BLaER1 treated with 17β-estradiol and CSF1 and Interleukin-3, amounts not matched to agents 10 nM and 100 nM (cell line): ENCODE results near the gene KIAA0232.

Source experiments
- H3K27ac ChIP-seq, 11 experiments: shearing (Covaris generic); formaldehyde crosslinking; 2 replicates each; pipeline ENCODE4 v1.8.1; 2022
- H3K27me3 ChIP-seq, 11 experiments: shearing (Covaris generic); formaldehyde crosslinking; 2 replicates each; pipeline ENCODE4 v1.8.1; 2022
- H3K36me3 ChIP-seq, 11 experiments: shearing (Covaris generic); formaldehyde crosslinking; 2 replicates each; pipeline ENCODE4 v1.8.1; 2022
- H3K4me1 ChIP-seq, 10 experiments: shearing (Covaris generic); formaldehyde crosslinking; 2 replicates each; pipeline ENCODE4 v1.8.1; 2022
- H3K4me2 ChIP-seq, 11 experiments: shearing (Covaris generic); formaldehyde crosslinking; 2 replicates each; pipeline ENCODE4 v1.8.1; 2022
- H3K4me3 ChIP-seq, 10 experiments: shearing (Covaris generic); formaldehyde crosslinking; 2 replicates each; pipeline ENCODE4 v1.8.1; 2022
- H3K9ac ChIP-seq, 11 experiments: shearing (Covaris generic); formaldehyde crosslinking; 2 replicates each; pipeline ENCODE4 v1.8.1; 2022
- H3K9me3 ChIP-seq, 11 experiments: shearing (Covaris generic); formaldehyde crosslinking; replicated peaks in 1 of 11; 2 replicates each; pipeline ENCODE4 v1.8.1; 2022
- H4K20me1 ChIP-seq, 11 experiments: shearing (Covaris generic); formaldehyde crosslinking; 2 replicates each; pipeline ENCODE4 v1.8.1; 2022
- Cebpa-rat ChIP-seq, 11 experiments: shearing (Covaris generic); IDR thresholded peaks; 2 replicates each; pipeline ENCODE4 v1.8.1; 2022

KIAA0232 gene, protein sequence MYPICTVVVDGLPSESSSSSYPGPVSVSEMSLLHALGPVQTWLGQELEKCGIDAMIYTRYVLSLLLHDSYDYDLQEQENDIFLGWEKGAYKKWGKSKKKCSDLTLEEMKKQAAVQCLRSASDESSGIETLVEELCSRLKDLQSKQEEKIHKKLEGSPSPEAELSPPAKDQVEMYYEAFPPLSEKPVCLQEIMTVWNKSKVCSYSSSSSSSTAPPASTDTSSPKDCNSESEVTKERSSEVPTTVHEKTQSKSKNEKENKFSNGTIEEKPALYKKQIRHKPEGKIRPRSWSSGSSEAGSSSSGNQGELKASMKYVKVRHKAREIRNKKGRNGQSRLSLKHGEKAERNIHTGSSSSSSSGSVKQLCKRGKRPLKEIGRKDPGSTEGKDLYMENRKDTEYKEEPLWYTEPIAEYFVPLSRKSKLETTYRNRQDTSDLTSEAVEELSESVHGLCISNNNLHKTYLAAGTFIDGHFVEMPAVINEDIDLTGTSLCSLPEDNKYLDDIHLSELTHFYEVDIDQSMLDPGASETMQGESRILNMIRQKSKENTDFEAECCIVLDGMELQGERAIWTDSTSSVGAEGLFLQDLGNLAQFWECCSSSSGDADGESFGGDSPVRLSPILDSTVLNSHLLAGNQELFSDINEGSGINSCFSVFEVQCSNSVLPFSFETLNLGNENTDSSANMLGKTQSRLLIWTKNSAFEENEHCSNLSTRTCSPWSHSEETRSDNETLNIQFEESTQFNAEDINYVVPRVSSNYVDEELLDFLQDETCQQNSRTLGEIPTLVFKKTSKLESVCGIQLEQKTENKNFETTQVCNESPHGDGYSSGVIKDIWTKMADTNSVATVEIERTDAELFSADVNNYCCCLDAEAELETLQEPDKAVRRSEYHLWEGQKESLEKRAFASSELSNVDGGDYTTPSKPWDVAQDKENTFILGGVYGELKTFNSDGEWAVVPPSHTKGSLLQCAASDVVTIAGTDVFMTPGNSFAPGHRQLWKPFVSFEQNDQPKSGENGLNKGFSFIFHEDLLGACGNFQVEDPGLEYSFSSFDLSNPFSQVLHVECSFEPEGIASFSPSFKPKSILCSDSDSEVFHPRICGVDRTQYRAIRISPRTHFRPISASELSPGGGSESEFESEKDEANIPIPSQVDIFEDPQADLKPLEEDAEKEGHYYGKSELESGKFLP (N-terminal part only)

GRCh38 chr4:6782147-6782845 lies at the start of gene KIAA0232:
KIAA0232 (plus strand) TSS chr4:6782727; CDS start chr4:6824454, 41,727 bp downstream.
- peaks cover 69 to 84% (median 74%) of the 10 kb centered on the region in 10 experiments for H3K4me1 ChIP-seq
- peak within 1 kb of the TSS; percentile 89 to 99 (median 97) for H3K4me2 ChIP-seq
- peaks cover 11 to 25% (median 22%) of the 10 kb centered on the region in 11 experiments for H3K36me3 ChIP-seq
- H3K4me3 ChIP-seq, result peak within 1 kb of the TSS; percentile 89 to 100 (median 98)
- H3K27ac ChIP-seq, result peak within 1 kb of the TSS; percentile 96 to 100 (median 99)
- H4K20me1 ChIP-seq, result peaks cover 36 to 42% (median 38%) of the 10 kb centered on the region in 11 experiments
- peak in 2 of 11 experiments; percentile 13 to 53; a peak in 3 of 22 replicates for TF ChIP-seq Cebpa-rat (IDR thresholded peaks at IDR 0.05)
- H3K9ac ChIP-seq, result peak within 1 kb of the TSS; percentile 97 to 100 (median 100)
- H3K27me3 ChIP-seq, result no peaks in the 10 kb centered on the region
- no peaks in the 10 kb centered on the region for H3K9me3 ChIP-seq

DNA sequence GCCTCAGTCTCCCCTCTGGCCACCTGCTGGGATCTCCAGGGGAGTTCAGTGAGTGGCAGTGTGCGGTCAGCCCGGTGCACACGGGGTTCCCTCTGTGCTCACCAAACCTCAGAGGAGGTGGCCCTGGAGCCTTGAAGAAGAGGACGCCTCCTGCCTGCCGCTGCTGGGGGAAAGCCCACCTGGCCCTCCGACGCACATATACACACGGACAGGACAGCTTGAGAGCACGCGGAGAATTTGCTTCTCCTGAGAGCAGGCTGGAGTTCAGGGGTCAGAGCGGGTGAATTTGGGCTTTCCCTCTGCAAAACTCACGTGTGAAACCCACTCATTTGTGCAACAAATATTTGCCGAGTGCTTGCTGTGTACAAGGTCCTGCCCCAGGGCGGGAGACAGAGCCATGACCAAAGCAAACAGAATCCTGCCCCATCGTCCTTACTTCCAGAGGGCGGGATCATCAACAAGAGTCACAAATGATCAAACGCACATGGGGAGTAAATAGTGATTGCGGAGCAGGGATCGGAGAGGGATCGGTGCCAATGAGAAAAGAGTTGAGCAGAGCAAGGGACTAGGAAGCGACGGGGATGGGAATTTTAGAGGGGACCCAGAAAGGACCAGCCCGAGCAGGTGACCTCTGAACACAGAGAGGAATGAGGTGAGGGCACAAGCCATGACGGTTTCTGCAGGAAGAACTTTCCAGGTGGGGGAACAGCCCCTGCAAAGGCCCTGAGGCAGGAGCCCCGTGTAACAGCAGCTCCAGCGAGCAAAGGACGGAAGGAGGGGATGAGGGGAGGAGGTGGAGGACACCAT lies 49.0 kb upstream of the KIAA0232 start:
- no peak overlapping the region for H3K9ac ChIP-seq

DNA sequence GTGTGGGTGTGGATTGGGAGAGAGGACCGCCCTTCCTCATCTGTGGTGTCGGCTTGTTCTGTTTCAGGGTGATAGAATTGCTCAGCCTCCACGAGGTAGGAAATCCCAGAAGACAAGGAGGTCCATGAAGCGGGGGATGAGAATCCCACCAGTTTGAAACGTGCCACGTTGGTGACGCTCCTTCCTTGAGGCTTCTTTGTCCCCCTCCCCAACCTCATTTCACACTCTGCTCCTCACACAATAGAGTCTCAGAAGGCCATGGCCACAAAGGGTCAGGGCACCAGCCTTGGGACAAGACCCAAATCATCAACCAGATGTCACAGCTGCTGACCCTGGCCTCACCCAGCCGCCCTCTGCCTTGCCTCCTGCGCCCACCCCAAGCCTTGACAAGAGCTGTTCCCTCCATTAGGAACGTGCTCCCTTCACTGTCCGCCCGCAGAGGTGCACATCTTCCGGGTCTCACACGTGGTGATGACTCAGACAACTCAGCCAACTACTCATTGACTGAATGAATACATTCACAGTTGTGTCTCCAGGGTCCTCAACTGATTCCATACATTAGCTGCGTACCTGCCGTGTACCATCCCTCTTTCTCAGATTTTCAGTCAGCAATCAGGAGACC lies 48.3 kb upstream of the KIAA0232 start:
- Histone ChIP-seq H3K27ac (peak overlapping the region in 1 of 11 experiments; percentile 12; a peak in 1 of 22 replicates), H3K9ac (no peak overlapping the region), H3K4me1 (peaks cover 12 to 36% (median 16%) of the 10 kb centered on the region in 10 experiments), H3K36me3 (no peaks in the 10 kb centered on the region), H4K20me1 (no peaks in the 10 kb centered on the region), H3K9me3 (peaks cover 0 to 6% (median 3%) of the 10 kb centered on the region in 11 experiments; a peak in 3 of 22 replicates), H3K27me3 (no peaks in the 10 kb centered on the region), H3K4me2 (peak overlapping the region in 2 of 11 experiments; percentile 12 to 13; a peak in 1 of 22 replicates), H3K4me3 (no peak overlapping the region)
- no peak for TF ChIP-seq Cebpa-rat (IDR thresholded peaks at IDR 0.05)

More for the DNA sequence above, 49.0 kb upstream of the KIAA0232 start:
- Histone ChIP-seq H3K27ac (peak overlapping the region in 5 of 11 experiments; percentile 44 to 68 (median 62); a peak in 5 of 22 replicates), H3K9me3 (no peaks in the 10 kb centered on the region), H3K4me3 (no peak overlapping the region), H3K27me3 (no peaks in the 10 kb centered on the region), H4K20me1 (no peaks in the 10 kb centered on the region), H3K4me1 (peaks cover 19 to 43% (median 23%) of the 10 kb centered on the region in 10 experiments), H3K4me2 (peak overlapping the region in 5 of 11 experiments; percentile 23 to 76 (median 72); a peak in 9 of 22 replicates), H3K36me3 (no peaks in the 10 kb centered on the region)
- TF ChIP-seq Cebpa-rat (IDR thresholded peaks at IDR 0.05), result no peak

- Histone ChIP-seq H3K9ac (no peak overlapping the region), H3K4me2 (no peak overlapping the region), H3K27me3 (no peaks in the 10 kb centered on the region), H3K4me3 (no peak overlapping the region), H4K20me1 (no peaks in the 10 kb centered on the region), H3K27ac (no peak overlapping the region), H3K36me3 (no peaks in the 10 kb centered on the region), H3K4me1 (peaks cover 0 to 14% (median 9%) of the 10 kb centered on the region in 10 experiments; a peak in 10 of 20 replicates), H3K9me3 (peaks cover 9 to 24% (median 14%) of the 10 kb centered on the region in 11 experiments; a peak in 19 of 22 replicates)
- TF ChIP-seq Cebpa-rat (IDR thresholded peaks at IDR 0.05), result no peak
Observed at GRCh38 chr4:6739920-6740319, 42.6 kb upstream of the KIAA0232 start.

DNA sequence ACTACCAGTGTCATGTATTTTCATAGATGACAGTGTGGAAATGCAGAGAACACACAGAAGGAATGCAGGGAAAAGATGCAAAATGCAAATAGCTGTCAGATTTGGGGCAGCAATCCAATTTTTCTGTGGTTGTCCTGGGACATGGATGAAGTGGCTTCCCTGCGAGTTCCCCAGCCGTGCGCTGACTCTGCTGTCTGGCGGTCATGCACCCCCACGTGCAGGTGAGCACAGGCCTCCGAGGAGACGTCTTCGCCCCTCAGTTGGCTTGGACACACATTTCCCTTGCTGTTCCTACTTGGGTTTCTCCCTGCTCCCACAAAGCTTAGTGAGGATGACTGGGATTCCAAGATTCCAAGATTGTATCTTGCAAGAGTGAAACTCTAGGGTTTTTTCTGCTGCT lies 42.2 kb upstream of the KIAA0232 start:
- H4K20me1 ChIP-seq, result no peaks in the 10 kb centered on the region
- no peak overlapping the region for H3K27ac ChIP-seq
- peaks cover 0 to 14% (median 9%) of the 10 kb centered on the region in 10 experiments; a peak in 10 of 20 replicates for H3K4me1 ChIP-seq
- no peaks in the 10 kb centered on the region for H3K36me3 ChIP-seq
- H3K27me3 ChIP-seq, result no peaks in the 10 kb centered on the region
- no peak overlapping the region for H3K4me3 ChIP-seq
- no peak for TF ChIP-seq Cebpa-rat (IDR thresholded peaks at IDR 0.05)
- H3K9me3 ChIP-seq, result peaks cover 9 to 27% (median 14%) of the 10 kb centered on the region in 11 experiments; a peak in 19 of 22 replicates
- no peak overlapping the region for H3K4me2 ChIP-seq
- H3K9ac ChIP-seq, result no peak overlapping the region

DNA sequence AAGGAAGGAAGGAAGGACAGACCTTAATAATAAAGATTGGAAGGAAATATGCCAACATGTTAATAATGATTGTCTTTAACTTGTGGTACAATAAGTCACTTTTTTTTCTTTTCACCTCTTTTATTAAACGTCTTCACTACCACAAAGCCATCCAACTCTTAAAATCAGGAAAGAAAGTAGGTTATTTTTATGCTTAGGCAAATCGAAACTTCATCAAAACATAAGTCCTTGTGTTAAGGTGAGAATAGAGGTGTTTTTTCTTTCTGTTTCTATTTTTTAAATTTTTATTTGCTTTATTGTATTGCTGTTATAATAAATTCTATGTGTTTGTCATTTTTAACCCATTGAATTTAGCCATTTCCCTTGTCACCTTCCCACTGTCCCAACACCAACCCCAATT lies 40.0 kb upstream of the KIAA0232 start:
- Histone ChIP-seq H4K20me1 (no peaks in the 10 kb centered on the region), H3K4me3 (no peak overlapping the region), H3K9ac (no peak overlapping the region), H3K27ac (no peak overlapping the region), H3K4me2 (peak overlapping the region in 6 of 11 experiments; percentile 8 to 44 (median 25); a peak in 11 of 22 replicates), H3K27me3 (no peaks in the 10 kb centered on the region), H3K36me3 (no peaks in the 10 kb centered on the region), H3K9me3 (peaks cover 9 to 29% (median 14%) of the 10 kb centered on the region in 11 experiments; a peak in 19 of 22 replicates), H3K4me1 (peaks cover 11 to 29% (median 23%) of the 10 kb centered on the region in 10 experiments; a peak in 19 of 20 replicates)
- no peak for TF ChIP-seq Cebpa-rat (IDR thresholded peaks at IDR 0.05)

GRCh38 chr4:6742989-6743388 lies 39.5 kb upstream of the KIAA0232 start:
- Histone ChIP-seq H3K9ac (no peak overlapping the region), H3K27ac (no peak overlapping the region), H3K27me3 (no peaks in the 10 kb centered on the region), H3K36me3 (no peaks in the 10 kb centered on the region), H4K20me1 (no peaks in the 10 kb centered on the region), H3K4me3 (no peak overlapping the region), H3K9me3 (peaks cover 9 to 29% (median 14%) of the 10 kb centered on the region in 11 experiments; a peak in 19 of 22 replicates), H3K4me2 (peak overlapping the region in 4 of 11 experiments; percentile 23 to 44 (median 33); a peak in 6 of 22 replicates), H3K4me1 (peaks cover 16 to 30% (median 26%) of the 10 kb centered on the region in 10 experiments; a peak in 19 of 20 replicates)
- TF ChIP-seq Cebpa-rat (IDR thresholded peaks at IDR 0.05), result no peak
